Measurements from ENCODE around the gene LEP.

Gene LEP

DNA sequence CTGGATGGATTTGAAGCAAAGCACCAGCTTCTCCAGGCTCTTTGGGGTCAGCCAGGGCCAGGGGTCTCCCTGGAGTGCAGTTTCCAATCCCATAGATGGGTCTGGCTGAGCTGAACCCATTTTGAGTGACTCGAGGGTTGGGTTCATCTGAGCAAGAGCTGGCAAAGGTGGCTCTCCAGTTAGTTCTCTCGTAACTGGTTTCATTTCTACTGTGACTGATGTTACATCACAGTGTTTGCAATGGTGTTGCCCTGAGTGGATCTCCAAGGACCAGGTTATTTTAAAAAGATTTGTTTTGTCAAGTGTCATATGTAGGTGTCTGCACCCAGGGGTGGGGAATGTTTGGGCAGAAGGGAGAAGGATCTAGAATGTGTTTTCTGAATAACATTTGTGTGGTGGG, 14.2 kb downstream of the LEP start:
- H3K4me3 ChIP-seq (ENCODE audit: low read depth, low read length), result no peak overlapping the region
- no peak for DNase-seq (ENCODE audit: low read depth)
- no peak for TF ChIP-seq CTCF (IDR thresholded peaks at IDR 0.05; ENCODE audit: insufficient read depth, low read depth, low read length, missing control alignments)

- no peak for TF ChIP-seq CTCF (IDR thresholded peaks at IDR 0.05; ENCODE audit: insufficient read depth, low read depth, low read length, missing control alignments)
- no peak for DNase-seq (ENCODE audit: low read depth)
- H3K4me3 ChIP-seq (ENCODE audit: low read depth, low read length), result no peak overlapping the region
Observed at GRCh38 chr7:128257458-128257857, 16.4 kb downstream of the LEP start.

DNA sequence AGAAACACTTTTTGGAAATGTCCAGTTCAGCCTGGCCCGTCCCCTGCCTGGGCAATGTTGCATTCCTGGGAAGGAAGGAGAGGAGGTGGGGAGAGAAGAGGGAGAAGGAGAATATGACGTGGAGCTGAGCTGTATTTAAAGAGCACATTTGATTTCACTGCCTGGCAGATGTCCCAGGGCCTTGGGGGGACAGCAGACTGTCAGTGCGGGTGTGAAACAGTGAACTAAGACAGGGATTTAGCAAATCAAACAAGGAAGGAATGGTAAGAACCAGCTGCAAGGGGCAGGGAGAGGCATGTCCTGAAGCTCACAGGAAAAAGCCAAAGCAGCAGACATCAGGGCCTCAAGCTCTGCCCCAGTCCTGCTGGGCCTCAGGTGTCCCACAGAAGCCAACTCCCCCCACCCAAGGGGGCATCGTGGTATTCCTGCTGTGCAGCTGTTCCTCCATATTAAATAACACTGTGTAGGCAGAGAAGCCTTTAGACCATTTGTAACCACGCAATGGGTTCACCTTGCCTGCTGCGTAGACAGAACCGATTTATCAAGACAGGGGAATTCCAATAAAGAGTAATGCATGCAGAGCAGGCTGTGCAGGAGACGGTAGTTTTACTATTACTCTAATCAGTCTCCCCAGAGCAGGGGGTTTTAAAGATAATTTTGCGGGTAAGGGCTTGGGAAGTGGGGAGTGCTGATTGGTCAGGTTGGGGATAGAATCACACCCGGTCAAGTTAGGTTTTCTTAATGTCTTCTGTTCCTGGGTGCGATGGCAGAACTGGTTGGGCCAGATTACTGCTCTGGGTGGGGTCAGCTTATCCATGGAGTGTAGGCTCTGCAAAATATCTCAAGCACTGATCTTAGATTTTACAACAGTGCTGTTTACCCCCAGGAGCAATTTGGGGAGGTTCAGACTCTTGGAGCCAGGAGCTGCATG, 18.3 kb downstream of the LEP start:
- TF ChIP-seq CTCF (IDR thresholded peaks at IDR 0.05; ENCODE audit: insufficient read depth, low read depth, low read length, missing control alignments), result no peak
- no peak overlapping the region for H3K4me3 ChIP-seq (ENCODE audit: low read depth, low read length)
- DNase-seq (ENCODE audit: low read depth), result no peak

DNA sequence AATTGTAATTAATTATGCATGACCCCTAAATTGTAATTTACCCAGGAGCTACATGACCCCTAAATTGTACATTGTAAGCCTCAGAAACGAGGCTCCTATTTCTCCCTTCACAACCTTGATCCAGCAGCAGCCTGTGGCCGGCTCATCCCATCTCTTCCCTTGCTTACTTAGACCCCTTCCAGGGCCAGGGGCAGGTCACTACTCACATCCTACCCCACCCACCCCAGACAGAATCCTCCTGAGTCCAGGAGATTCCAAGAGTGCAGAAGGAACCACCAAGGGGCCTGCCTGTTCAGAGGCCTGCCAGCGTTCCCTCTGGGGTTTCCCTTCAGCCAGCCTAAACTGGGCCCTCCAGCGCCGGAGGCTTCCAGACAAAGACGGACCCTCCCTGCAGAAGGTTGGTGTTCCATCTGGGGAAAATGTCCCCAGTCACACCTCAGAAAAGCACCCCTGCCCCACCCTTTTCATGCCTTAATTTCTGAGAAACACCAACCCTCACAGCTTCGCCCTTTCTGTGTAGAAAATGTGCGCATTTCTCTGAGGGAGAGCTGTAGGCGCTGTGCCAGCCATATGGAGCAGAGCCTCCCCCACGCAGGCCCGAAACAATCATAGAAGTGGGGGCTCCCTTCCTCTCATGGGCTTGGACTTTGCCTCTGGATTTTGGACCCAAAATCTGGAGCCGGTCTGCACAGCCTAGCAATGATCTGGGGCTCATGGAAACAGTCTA, 19.2 kb downstream of the LEP start:
- DNase-seq (ENCODE audit: low read depth), result no peak
- TF ChIP-seq CTCF (IDR thresholded peaks at IDR 0.05; ENCODE audit: insufficient read depth, low read depth, low read length, missing control alignments), result no peak
- H3K4me3 ChIP-seq (ENCODE audit: low read depth, low read length), result no peak overlapping the region

GRCh38 chr7:128262273-128263028, 21.4 kb downstream of the LEP start:
- no peak overlapping the region for H3K4me3 ChIP-seq (ENCODE audit: low read depth, low read length)
- TF ChIP-seq CTCF (IDR thresholded peaks at IDR 0.05; ENCODE audit: insufficient read depth, low read depth, low read length, missing control alignments), result no peak
- DNase-seq (ENCODE audit: low read depth), result no peak

- no peak overlapping the region for H3K4me3 ChIP-seq (ENCODE audit: low read depth, low read length)
- TF ChIP-seq CTCF (IDR thresholded peaks at IDR 0.05; ENCODE audit: insufficient read depth, low read depth, low read length, missing control alignments), result no peak
- DNase-seq (ENCODE audit: low read depth), result no peak
Observed at GRCh38 chr7:128263420-128263819, 22.3 kb downstream of the LEP start.

Measured in GM12865 (cell line).